22Rv1 (cell line): Measurements from ENCODE around the gene ADAMTS3.

Experiments
- CTCF ChIP-seq: fragments of 450-650 bp; IDR thresholded peaks from 2 replicates; pipeline ENCODE4 v1.5.1; 2017; ENCODE audit warnings: mild to moderate bottlenecking
- ZFX ChIP-seq: fragments of 450-650 bp; IDR thresholded peaks from 2 replicates; pipeline ENCODE4 v1.6.1; 2017; ENCODE audit warnings: antibody characterized with exemption, borderline replicate concordance

- TF ChIP-seq CTCF (peak; percentile 91), ZFX (no peak)
These were observed 265.9 kb downstream of the ADAMTS3 start for GRCh38 chr4:72302981-72303704.
